Chondrocyte (in vitro differentiated cells): ENCODE measurements around the gene ZNF148. TPM values are rescaled to one million over a fixed set of nuclear protein-coding genes. Genes with fewer than 3 reads are reported as not detected.

Experiments
- DNase-seq: peaks from one replicate; pipeline ENCODE4 v3.0.0; 2021; ENCODE audit warnings: mixed read lengths, low spot score
- H3K27ac Mint-ChIP-seq: one replicate; pipeline ENCODE4 v1.8.0; 2021; ENCODE audit warnings: mild to moderate bottlenecking, moderate library complexity, mixed read lengths; ENCODE audit not compliant: unreplicated experiment
- H3K27me3 Mint-ChIP-seq: 2 replicates; pipeline ENCODE4 v1.8.0; 2021; ENCODE audit warnings: low read depth, mixed read lengths
- H3K36me3 Mint-ChIP-seq: 2 replicates; pipeline ENCODE4 v1.8.0; 2021; ENCODE audit warnings: low read depth, mixed read lengths
- H3K4me1 Mint-ChIP-seq: 2 replicates; pipeline ENCODE4 v1.8.0; 2021; ENCODE audit warnings: low read depth, mild to moderate bottlenecking, mixed read lengths
- H3K4me3 Mint-ChIP-seq: one replicate; pipeline ENCODE4 v1.8.0; 2021; ENCODE audit warnings: mild to moderate bottlenecking, moderate library complexity, mixed read lengths; ENCODE audit not compliant: unreplicated experiment
- H3K9me3 Mint-ChIP-seq: 2 replicates; pipeline ENCODE4 v1.8.0; 2021; ENCODE audit warnings: low read depth, mixed read lengths
- CTCF ChIP-seq: fragments of 200-600 bp; sonication (generic); IDR thresholded peaks from 2 replicates; pipeline ENCODE4 v1.5.0; 2021; ENCODE audit warnings: antibody characterized with exemption, mild to moderate bottlenecking, moderate library complexity
- total RNA-seq: library from RNA; stranded (reverse); gene quantifications from 3 replicates; pipeline ENCODE4 v1.2.1, GENCODE V29; 2021

ZNF148 gene
- total RNA-seq, 1 donor from 2014 or later = 45.9 TPM

GRCh38 chr3:125353659-125354058 lies 21.5 kb downstream of the ZNF148 start:
- Mint-ChIP-seq H3K4me3 (no peak overlapping the region), H3K9me3 (peaks cover 1% of the 10 kb centered on the region), H3K27ac (no peak overlapping the region), H3K36me3 (no peaks in the 10 kb centered on the region), H3K4me1 (peaks cover 69% of the 10 kb centered on the region), H3K27me3 (no peaks in the 10 kb centered on the region)
- no peak for DNase-seq
- TF ChIP-seq CTCF = no peak

GRCh38 chr3:125353128-125353527 lies 22.0 kb downstream of the ZNF148 start:
- Mint-ChIP-seq H3K4me1 (peaks cover 74% of the 10 kb centered on the region), H3K4me3 (no peak overlapping the region), H3K27ac (peak overlapping the region; percentile 91), H3K36me3 (no peaks in the 10 kb centered on the region), H3K9me3 (peaks cover 6% of the 10 kb centered on the region), H3K27me3 (no peaks in the 10 kb centered on the region)
- no peak for TF ChIP-seq CTCF
- DNase-seq = no peak

GRCh38 chr3:125351814-125352456 lies 23.2 kb downstream of the ZNF148 start:
- DNase-seq = no peak
- Mint-ChIP-seq H3K4me1 (peaks cover 70% of the 10 kb centered on the region), H3K9me3 (peaks cover 6% of the 10 kb centered on the region), H3K36me3 (no peaks in the 10 kb centered on the region), H3K27ac (peak overlapping the region; percentile 91), H3K4me3 (peak overlapping the region; percentile 7), H3K27me3 (no peaks in the 10 kb centered on the region)
- TF ChIP-seq CTCF = no peak

GRCh38 chr3:125351152-125351551 lies 24.0 kb downstream of the ZNF148 start:
- TF ChIP-seq CTCF = no peak
- H3K36me3 Mint-ChIP-seq = peaks cover 2% of the 10 kb centered on the region
- no peak overlapping the region for H3K4me3 Mint-ChIP-seq
- peaks cover 63% of the 10 kb centered on the region for H3K4me1 Mint-ChIP-seq
- peaks cover 11% of the 10 kb centered on the region for H3K9me3 Mint-ChIP-seq
- H3K27me3 Mint-ChIP-seq = no peaks in the 10 kb centered on the region
- peak overlapping the region; percentile 91 for H3K27ac Mint-ChIP-seq
- no peak for DNase-seq

GRCh38 chr3:125350597-125350996 lies 24.5 kb downstream of the ZNF148 start:
- peaks cover 6% of the 10 kb centered on the region for H3K36me3 Mint-ChIP-seq
- no peak overlapping the region for H3K4me3 Mint-ChIP-seq
- no peak for TF ChIP-seq CTCF
- peaks cover 58% of the 10 kb centered on the region for H3K4me1 Mint-ChIP-seq
- H3K9me3 Mint-ChIP-seq = peaks cover 16% of the 10 kb centered on the region
- no peaks in the 10 kb centered on the region for H3K27me3 Mint-ChIP-seq
- DNase-seq = no peak
- H3K27ac Mint-ChIP-seq = peak overlapping the region; percentile 79
